Natural killer cell (primary cell): ENCODE measurements around the gene DPP7. TPM values are rescaled to one million over a fixed set of nuclear protein-coding genes. Genes with fewer than 3 reads are reported as not detected.

ENCODE experiments used
- ATAC-seq, 3 donors: fragments of 150-1000 bp in 2 of 3; fragments of 200-7000 bp in 1 of 3; cut with Tn5 transposase; 1 replicate in 1 of 3; 2 replicates in 2 of 3; pipeline ENCODE4 v1.10.0; 2021; ENCODE audit warnings: mild to moderate bottlenecking in 2 of 3, moderate library complexity in 2 of 3
- DNase-seq, 2 donors: peaks; one replicate each; pipeline versions ENCODE4 v3.0.0 to v3.0.0-alpha.2; 2013 to 2021; ENCODE audit warnings: mixed read lengths in 1 of 2
- H3K27ac ChIP-seq: one replicate; pipeline ENCODE4 v1.5.1; 2013; ENCODE audit warnings: mild to moderate bottlenecking, low read length
- H3K27me3 ChIP-seq: one replicate; pipeline ENCODE4 v1.6.1; 2013; ENCODE audit warnings: low read length; ENCODE audit not compliant: control insufficient read depth, insufficient read depth
- H3K36me3 ChIP-seq: one replicate; pipeline ENCODE4 v1.6.1; 2013; ENCODE audit warnings: low read length; ENCODE audit not compliant: control insufficient read depth, insufficient read depth
- H3K4me1 ChIP-seq: one replicate; pipeline ENCODE4 v1.6.1; 2013; ENCODE audit warnings: low read length; ENCODE audit not compliant: control insufficient read depth, insufficient read depth
- H3K4me3 ChIP-seq: one replicate; pipeline ENCODE4 v1.5.1; 2013; ENCODE audit warnings: low read length
- H3K9me3 ChIP-seq: one replicate; pipeline ENCODE4 v1.6.1; 2013; ENCODE audit warnings: low read length; ENCODE audit not compliant: control insufficient read depth, insufficient read depth
- H3K27ac Mint-ChIP-seq, 2 donors: one replicate each; pipeline ENCODE4 v1.8.0; 2022; ENCODE audit warnings: mild to moderate bottlenecking in 2 of 2, mixed read lengths in 2 of 2, moderate library complexity in 1 of 2
- H3K27me3 Mint-ChIP-seq, 2 donors: one replicate each; pipeline ENCODE4 v1.8.0; 2022; ENCODE audit warnings: low read depth in 2 of 2, mixed read lengths in 2 of 2
- H3K36me3 Mint-ChIP-seq: one replicate; pipeline ENCODE4 v1.8.0; 2022; ENCODE audit warnings: mixed read lengths
- H3K4me1 Mint-ChIP-seq, 2 donors: one replicate each; pipeline ENCODE4 v1.8.0; 2022; ENCODE audit warnings: mixed read lengths in 2 of 2
- H3K4me3 Mint-ChIP-seq: one replicate; pipeline ENCODE4 v1.8.0; 2022; ENCODE audit warnings: mild to moderate bottlenecking, moderate library complexity, mixed read lengths
- H3K9me3 Mint-ChIP-seq, 2 donors: one replicate each; pipeline ENCODE4 v1.8.0; 2022; ENCODE audit warnings: mixed read lengths in 2 of 2
- WGBS: methylation state at CpG from one replicate; pipeline ENCODE4 v1.1.7; 2013; ENCODE audit warnings: missing lambda C conversion rate; ENCODE audit not compliant: insufficient coverage; 5-methylcytosine and 5-hydroxymethylcytosine counted together
- intact Hi-C: fragments of 100-400 bp; cut with micrococcal nuclease; formaldehyde crosslinking; loops from one replicate; pipeline ENCODE4 v1.14.2; 2022
- total RNA-seq, 4 donors: library from RNA; stranded (reverse); fragments of 120-200 nt in 1 of 4; gene quantifications; one replicate each; pipeline versions ENCODE4 v1.2.3 to v1.2.4, GENCODE V29; 2013 to 2022
- TF ChIP-seq, protein P1 (sequence below): fragments of 200-600 bp; IDR thresholded peaks from one replicate; pipeline ENCODE4 v1.8.0; 2022; ENCODE audit warnings: antibody characterized with exemption

Gene DPP7
- total RNA-seq, 3 donors from 2014 or later (not counting 1 experiment from before 2014, with no cell fraction given): 233 to 264 (median 251) TPM

DNA sequence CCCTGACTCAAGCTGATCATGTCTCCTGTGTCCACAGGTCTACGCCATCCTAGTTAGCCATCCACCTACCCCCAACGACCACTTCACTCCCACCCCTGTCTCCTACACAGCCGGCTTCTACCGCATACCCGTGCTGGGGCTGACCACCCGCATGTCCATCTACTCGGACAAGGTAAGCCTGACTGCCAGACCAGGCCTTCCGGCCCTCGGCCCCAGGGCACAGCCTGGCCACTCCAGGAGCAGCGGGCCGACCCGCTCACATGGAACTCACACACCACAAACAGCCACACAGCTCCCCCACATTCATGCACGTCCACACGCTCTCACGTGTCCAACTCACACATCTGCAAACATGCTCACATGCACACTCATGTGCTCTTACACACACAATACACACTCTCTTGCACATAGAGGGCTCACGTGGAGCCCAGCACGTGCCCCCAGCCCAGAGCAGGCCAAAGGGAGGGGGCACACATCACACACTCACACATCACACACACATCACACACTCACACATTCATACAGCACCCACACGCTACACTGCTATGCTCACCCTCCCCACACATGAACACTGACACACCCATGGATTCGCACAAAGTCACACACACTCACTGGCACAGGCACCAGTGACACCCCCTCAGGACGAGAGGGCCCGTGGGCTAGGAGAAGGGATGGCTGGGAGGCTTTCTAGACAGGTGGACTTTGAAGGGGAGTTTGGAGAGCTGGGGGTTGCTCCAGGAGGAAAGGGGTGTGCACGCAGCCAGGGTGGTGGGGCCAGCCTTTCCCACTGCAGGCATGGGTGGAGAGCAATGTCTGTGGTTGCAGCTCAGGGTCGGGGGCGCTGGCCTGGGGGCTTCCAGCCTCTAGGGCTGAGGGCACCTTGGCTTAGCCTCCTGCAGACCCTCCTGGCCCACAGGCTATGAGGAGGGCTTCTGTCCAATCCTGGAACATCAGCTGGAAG is 27.7 kb upstream of the DPP7 start:
- Mint-ChIP-seq H3K9me3 (no peaks in the 10 kb centered on the region), H3K27ac (no peak overlapping the region), H3K27me3 (peaks cover 8 to 30% of the 10 kb centered on the region in 2 donors), H3K36me3 (no peaks in the 10 kb centered on the region), H3K4me3 (no peak overlapping the region), H3K4me1 (peaks cover 0 to 6% of the 10 kb centered on the region in 2 donors)
- no peak for DNase-seq
- Histone ChIP-seq H3K27ac (no peak overlapping the region), H3K9me3 (no peaks in the 10 kb centered on the region), H3K4me1 (peaks cover 4% of the 10 kb centered on the region), H3K36me3 (no peaks in the 10 kb centered on the region), H3K4me3 (no peak overlapping the region), H3K27me3 (peaks cover 24% of the 10 kb centered on the region)
- intact Hi-C loops: no loop called here
- WGBS: 80% methylated on average over 23 of the region's 24 CpGs
- TF ChIP-seq, protein P1, sequence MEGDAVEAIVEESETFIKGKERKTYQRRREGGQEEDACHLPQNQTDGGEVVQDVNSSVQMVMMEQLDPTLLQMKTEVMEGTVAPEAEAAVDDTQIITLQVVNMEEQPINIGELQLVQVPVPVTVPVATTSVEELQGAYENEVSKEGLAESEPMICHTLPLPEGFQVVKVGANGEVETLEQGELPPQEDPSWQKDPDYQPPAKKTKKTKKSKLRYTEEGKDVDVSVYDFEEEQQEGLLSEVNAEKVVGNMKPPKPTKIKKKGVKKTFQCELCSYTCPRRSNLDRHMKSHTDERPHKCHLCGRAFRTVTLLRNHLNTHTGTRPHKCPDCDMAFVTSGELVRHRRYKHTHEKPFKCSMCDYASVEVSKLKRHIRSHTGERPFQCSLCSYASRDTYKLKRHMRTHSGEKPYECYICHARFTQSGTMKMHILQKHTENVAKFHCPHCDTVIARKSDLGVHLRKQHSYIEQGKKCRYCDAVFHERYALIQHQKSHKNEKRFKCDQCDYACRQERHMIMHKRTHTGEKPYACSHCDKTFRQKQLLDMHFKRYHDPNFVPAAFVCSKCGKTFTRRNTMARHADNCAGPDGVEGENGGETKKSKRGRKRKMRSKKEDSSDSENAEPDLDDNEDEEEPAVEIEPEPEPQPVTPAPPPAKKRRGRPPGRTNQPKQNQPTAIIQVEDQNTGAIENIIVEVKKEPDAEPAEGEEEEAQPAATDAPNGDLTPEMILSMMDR: no peak
- ATAC-seq: no peak

DNA sequence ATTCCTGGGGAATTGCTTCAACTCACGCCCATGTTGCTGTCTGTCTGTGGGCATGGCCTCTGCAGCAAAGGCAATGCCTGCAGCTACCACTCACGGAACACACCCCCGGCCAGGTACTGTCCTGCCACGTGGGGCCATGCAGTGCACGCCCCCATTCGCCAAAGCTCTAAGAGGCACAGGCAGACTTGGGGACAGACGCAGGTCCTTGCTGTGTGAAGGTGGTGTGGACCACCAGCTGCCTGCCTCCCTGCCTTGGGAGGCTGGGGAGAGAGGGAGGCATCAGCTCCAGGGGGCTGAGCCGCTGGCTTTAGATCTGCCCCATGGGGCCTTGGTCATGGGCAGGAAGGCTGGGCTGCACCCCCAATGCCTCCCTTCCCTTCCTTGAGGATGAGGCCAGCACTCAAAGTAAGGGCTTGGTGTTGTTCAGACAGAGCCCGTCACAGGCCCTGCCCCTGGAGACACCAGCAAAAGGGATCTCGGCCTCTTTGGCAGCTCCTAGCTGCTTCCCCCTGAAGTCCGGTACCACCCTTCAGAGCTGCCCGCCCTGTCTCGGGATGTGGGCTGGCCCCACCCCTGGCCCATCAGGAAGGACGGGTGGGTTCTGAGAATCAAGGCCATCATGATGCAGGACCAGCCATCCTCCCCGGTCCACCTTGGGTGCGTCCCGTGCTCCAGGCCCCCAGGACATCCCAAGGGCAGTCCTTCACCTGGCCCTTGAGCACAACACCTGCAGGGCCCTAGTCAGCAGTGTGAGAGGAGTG is 26.7 kb upstream of the DPP7 start:
- 78% methylated on average over 17 of the region's 17 CpGs for WGBS
- TF ChIP-seq, protein P1: no peak
- DNase-seq (no peak), ATAC-seq (peak in 1 of 3 donors; percentile 14)
- no peaks in the 10 kb centered on the region for H3K36me3 Mint-ChIP-seq
- no peak overlapping the region for H3K27ac Mint-ChIP-seq
- intact Hi-C loops: no loop called here
- Histone ChIP-seq H3K36me3 (no peaks in the 10 kb centered on the region), H3K27ac (no peak overlapping the region), H3K4me1 (peaks cover 4% of the 10 kb centered on the region), H3K4me3 (no peak overlapping the region), H3K27me3 (peaks cover 29% of the 10 kb centered on the region), H3K9me3 (no peaks in the 10 kb centered on the region)
- H3K4me1 Mint-ChIP-seq: peaks cover 0 to 6% of the 10 kb centered on the region in 2 donors
- no peak overlapping the region for H3K4me3 Mint-ChIP-seq
- peaks cover 8 to 27% of the 10 kb centered on the region in 2 donors for H3K27me3 Mint-ChIP-seq
- no peaks in the 10 kb centered on the region for H3K9me3 Mint-ChIP-seq

DNA sequence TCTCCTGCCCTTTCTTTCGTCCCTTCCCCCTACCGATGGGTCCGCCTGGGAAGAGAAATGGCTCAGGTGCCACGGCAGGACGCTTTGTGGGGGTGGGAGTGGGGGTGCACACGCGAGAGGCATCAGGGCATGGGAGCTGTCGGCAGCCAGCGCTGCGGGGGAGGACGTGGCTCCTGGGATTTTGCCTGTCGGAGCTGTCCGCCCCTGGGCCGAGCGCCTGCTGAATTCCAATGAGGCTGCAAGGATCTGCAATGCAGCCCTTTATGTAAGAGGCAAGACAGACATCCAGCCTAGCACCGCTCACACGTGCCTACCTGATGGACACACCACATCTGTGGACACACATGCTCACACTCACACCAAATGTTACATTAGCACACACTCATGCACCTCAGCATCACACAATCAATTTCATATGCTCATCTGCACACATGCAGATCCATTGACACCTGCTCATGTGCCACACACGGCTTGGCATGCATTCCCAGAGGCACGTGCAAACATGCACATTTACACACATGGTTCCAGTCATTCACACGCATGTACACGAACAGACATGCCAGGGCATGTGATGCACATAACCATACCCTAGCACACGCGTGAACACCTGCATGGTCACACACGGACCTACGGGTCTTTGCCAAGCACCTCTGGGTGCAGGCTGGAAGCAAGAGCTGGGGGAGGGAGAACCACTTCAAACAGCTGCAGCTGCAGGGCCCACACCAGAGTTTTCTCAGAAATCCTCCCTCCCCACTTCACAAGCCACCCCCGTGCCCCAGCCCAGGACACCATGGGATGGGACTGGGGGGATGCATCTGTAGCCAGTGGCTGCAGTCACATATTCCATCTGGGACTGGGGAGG is 25.8 kb upstream of the DPP7 start:
- no peak overlapping the region for H3K27ac Mint-ChIP-seq
- H3K36me3 Mint-ChIP-seq: no peaks in the 10 kb centered on the region
- Histone ChIP-seq H3K4me3 (no peak overlapping the region), H3K4me1 (peaks cover 4% of the 10 kb centered on the region), H3K27ac (no peak overlapping the region), H3K27me3 (peaks cover 31% of the 10 kb centered on the region), H3K36me3 (no peaks in the 10 kb centered on the region), H3K9me3 (no peaks in the 10 kb centered on the region)
- H3K4me3 Mint-ChIP-seq: no peak overlapping the region
- H3K4me1 Mint-ChIP-seq: peaks cover 0 to 6% of the 10 kb centered on the region in 2 donors
- ATAC-seq (no peak), DNase-seq (no peak)
- WGBS: 70% methylated on average over 26 of the region's 26 CpGs
- H3K9me3 Mint-ChIP-seq: no peaks in the 10 kb centered on the region
- H3K27me3 Mint-ChIP-seq: peaks cover 15 to 31% of the 10 kb centered on the region in 2 donors
- intact Hi-C loops: no loop called here
- TF ChIP-seq, protein P1: no peak
